Epithelial cell of esophagus (primary cell): ENCODE measurements around the gene PRPF39.

Experiments
- DNase-seq: peaks from one replicate; pipeline ENCODE4 v3.0.0; 2010; ENCODE audit warnings: low read depth
- H3K4me3 ChIP-seq: 2 replicates; pipeline ENCODE4 v1.5.1; 2011; ENCODE audit warnings: mild to moderate bottlenecking, low read length, control low read depth
- CTCF ChIP-seq: IDR thresholded peaks from 2 replicates; pipeline ENCODE4 v1.5.1; 2011; ENCODE audit warnings: low read depth, mild to moderate bottlenecking, low read length, control low read depth, inconsistent platforms; ENCODE audit not compliant: insufficient read depth; ENCODE audit errors: missing control alignments

PRPF39 gene

GRCh38 chr14:45044638-45045037 is 39.3 kb upstream of the PRPF39 start:
- H3K4me3 ChIP-seq: no peak overlapping the region
- no peak for DNase-seq
- no peak for TF ChIP-seq CTCF

- no peak overlapping the region for H3K4me3 ChIP-seq
- DNase-seq: no peak
- TF ChIP-seq CTCF: no peak
These were observed 35.5 kb upstream of the PRPF39 start for GRCh38 chr14:45048385-45048784.

GRCh38 chr14:45051180-45051579 is 32.7 kb upstream of the PRPF39 start:
- no peak for DNase-seq
- H3K4me3 ChIP-seq: no peak overlapping the region
- no peak for TF ChIP-seq CTCF

GRCh38 chr14:45051896-45052295 is 32.0 kb upstream of the PRPF39 start:
- no peak overlapping the region for H3K4me3 ChIP-seq
- no peak for DNase-seq
- TF ChIP-seq CTCF: no peak

DNA sequence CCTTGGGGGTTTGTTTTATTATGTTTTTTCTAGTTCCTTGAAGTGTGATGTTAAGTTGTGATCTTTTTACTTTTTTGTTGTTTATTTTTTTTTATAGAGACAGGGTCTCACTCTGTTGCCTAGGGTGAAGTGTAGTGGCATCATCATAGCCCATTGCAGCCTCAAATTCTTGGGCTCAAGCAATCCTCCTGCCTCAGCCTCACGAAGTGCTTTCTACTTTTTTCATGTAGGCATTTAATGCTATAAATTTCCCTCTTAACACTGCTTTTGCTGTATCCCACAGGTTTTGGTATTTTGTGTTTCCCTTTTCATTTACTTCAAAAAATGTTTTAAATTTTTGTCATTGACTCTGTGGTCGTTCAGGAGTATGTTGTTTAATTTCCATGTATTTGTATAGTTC is 26.6 kb upstream of the PRPF39 start:
- DNase-seq: no peak
- TF ChIP-seq CTCF: no peak

GRCh38 chr14:45057881-45058364 is 26.0 kb upstream of the PRPF39 start:
- no peak overlapping the region for H3K4me3 ChIP-seq
- no peak for TF ChIP-seq CTCF
- no peak for DNase-seq

More for the DNA sequence above, 26.6 kb upstream of the PRPF39 start:
- H3K4me3 ChIP-seq: no peak overlapping the region

DNA sequence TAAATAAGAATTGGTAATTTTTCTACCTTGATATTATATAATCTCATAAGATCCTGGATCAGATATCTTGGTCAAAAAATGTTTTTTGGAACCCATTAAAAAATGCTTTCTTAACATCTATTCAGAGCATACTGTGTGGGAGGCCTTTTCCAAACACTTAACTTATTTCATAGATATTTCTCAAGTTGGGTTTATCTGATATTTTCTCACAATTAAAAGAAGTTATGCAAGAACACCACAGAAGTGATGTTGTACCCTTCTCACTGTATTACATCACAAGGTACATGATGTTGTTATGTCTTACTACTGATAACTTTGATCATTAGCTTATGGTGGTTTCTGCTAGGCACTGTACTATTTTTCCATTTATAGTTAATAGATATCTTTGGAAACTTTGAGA is 23.4 kb upstream of the PRPF39 start:
- TF ChIP-seq CTCF: no peak
- no peak overlapping the region for H3K4me3 ChIP-seq
- no peak for DNase-seq
